H1 (cell line): ENCODE data around the gene HTATIP2. TPM values are rescaled to one million over a fixed set of nuclear protein-coding genes. Genes with fewer than 3 reads are reported as not detected.

Experiments
- BCL11A ChIP-seq, 2 experiments: IDR thresholded peaks; one replicate each; pipeline ENCODE4 v1.6.1; 2011; ENCODE audit warnings: low read depth in 2 of 2, low read length in 2 of 2, mild to moderate bottlenecking in 2 of 2
- BRCA1 ChIP-seq: IDR thresholded peaks from 2 replicates; pipeline ENCODE4 v1.6.1; 2012; ENCODE audit warnings: low read depth, low read length, improper control_type of control experiment
- CBX5 ChIP-seq: fragments of 300-800, 300-1000 bp; sonication (generic); IDR thresholded peaks from 2 replicates; pipeline ENCODE4 v1.7.1; 2016; ENCODE audit warnings: antibody characterized with exemption, low read length, low read depth
- CTBP2 ChIP-seq: IDR thresholded peaks from 2 replicates; pipeline ENCODE4 v1.7.0; 2011; ENCODE audit warnings: borderline replicate concordance, mild to moderate bottlenecking, moderate library complexity, mixed read lengths, low read length; ENCODE audit not compliant: insufficient read depth, insufficient read length
- EZH2 ChIP-seq: fragments of 200-600 bp; sonication (generic); IDR thresholded peaks from 2 replicates; pipeline ENCODE4 v1.7.1; 2012; ENCODE audit warnings: low read depth, mild to moderate bottlenecking, moderate library complexity, low read length, inconsistent platforms; ENCODE audit not compliant: severe bottlenecking
- JUN ChIP-seq: IDR thresholded peaks from 2 replicates; pipeline ENCODE4 v1.6.1; 2011; ENCODE audit warnings: low read depth, mild to moderate bottlenecking, improper control_type of control experiment, low read length
- JUND ChIP-seq: IDR thresholded peaks from 2 replicates; pipeline ENCODE4 v1.6.1; 2011; ENCODE audit warnings: mild to moderate bottlenecking, improper control_type of control experiment, low read length
- KDM5A ChIP-seq: fragments of 200-600 bp; IDR thresholded peaks from 2 replicates; pipeline ENCODE4 v1.7.1; 2012; ENCODE audit warnings: mild to moderate bottlenecking, low read length, inconsistent platforms, mixed read lengths
- NRF1 ChIP-seq: IDR thresholded peaks from 2 replicates; pipeline ENCODE4 v1.6.1; 2011; ENCODE audit warnings: mild to moderate bottlenecking, low read depth, low read length, improper control_type of control experiment
- PHF8 ChIP-seq: fragments of 200-600 bp; sonication (generic); conservative IDR thresholded peaks from 2 replicates; pipeline ENCODE4 v1.7.1; 2012; ENCODE audit warnings: low read depth, mild to moderate bottlenecking, inconsistent platforms, low read length, moderate library complexity
- POU5F1 ChIP-seq: IDR thresholded peaks from 2 replicates; pipeline ENCODE4 v1.6.1; 2011; ENCODE audit warnings: low read depth, mild to moderate bottlenecking, low read length, moderate library complexity
- RAD21 ChIP-seq, 2 experiments: IDR thresholded peaks in 1 of 2; conservative IDR thresholded peaks in 1 of 2; 2 replicates each; pipeline ENCODE4 v1.6.1; 2011; ENCODE audit warnings: low read depth in 2 of 2, low read length in 2 of 2, improper control_type of control experiment in 1 of 2, inconsistent platforms in 1 of 2, mild to moderate bottlenecking in 1 of 2, moderate library complexity in 1 of 2
- RBBP5 ChIP-seq: IDR thresholded peaks from 2 replicates; pipeline ENCODE4 v1.7.1; 2012; ENCODE audit warnings: low read depth, mild to moderate bottlenecking, inconsistent platforms, low read length, moderate library complexity, borderline replicate concordance
- RNF2 ChIP-seq: fragments of 200-900, 300-1000 bp; sonication (generic); IDR thresholded peaks from 2 replicates; pipeline ENCODE4 v1.7.1; 2016; ENCODE audit warnings: borderline replicate concordance, low read depth, mild to moderate bottlenecking, antibody characterized with exemption, low read length; ENCODE audit not compliant: poor library complexity, severe bottlenecking; ENCODE audit errors: missing control alignments
- RXRA ChIP-seq: IDR thresholded peaks from 2 replicates; pipeline ENCODE4 v1.6.1; 2011; ENCODE audit warnings: low read depth, mild to moderate bottlenecking, low read length, moderate library complexity; ENCODE audit not compliant: insufficient read depth
- SP1 ChIP-seq: IDR thresholded peaks from 2 replicates; pipeline ENCODE4 v1.6.1; 2011; ENCODE audit warnings: low read depth, low read length
- SP4 ChIP-seq: IDR thresholded peaks from 2 replicates; pipeline ENCODE4 v1.6.1; 2012; ENCODE audit warnings: low read length, inconsistent platforms
- TAF1 ChIP-seq: IDR thresholded peaks from 2 replicates; pipeline ENCODE4 v1.6.1; 2011; ENCODE audit warnings: mild to moderate bottlenecking, low read depth, low read length
- TCF12 ChIP-seq: IDR thresholded peaks from 2 replicates; pipeline ENCODE4 v1.6.1; 2011; ENCODE audit warnings: low read depth, mild to moderate bottlenecking, low read length
- TEAD4 ChIP-seq: IDR thresholded peaks from 2 replicates; pipeline ENCODE4 v1.6.1; 2012; ENCODE audit warnings: low read depth, low read length, inconsistent platforms, mixed read lengths
- polyA plus RNA-seq, 7 experiments: library from polyadenylated mRNA; depleted of rRNA in 3 of 7; stranded (reverse) in 5 of 7; unstranded in 2 of 7; fragments of >200 nt in 5 of 7; fragments of 200-250 nt in 2 of 7; gene quantifications; 1 replicate in 5 of 7; 2 replicates in 1 of 7; 4 replicates in 1 of 7; pipeline versions ENCODE4 v1.2.1 to v1.2.3, GENCODE V29; 2011 to 2013; ENCODE audit warnings: missing spikeins in 2 of 7, mixed read lengths in 2 of 7
- total RNA-seq: library from RNA; stranded (reverse); fragmentation: NEBNext Ultra II Directional; extraction: Animal tissue kit (Norgen Biotek cat#: 25700); gene quantifications from 2 replicates; pipeline ENCODE4 v1.2.1, GENCODE V29; 2021
- TF ChIP-seq, protein P1 (sequence below): IDR thresholded peaks from 2 replicates; pipeline ENCODE4 v1.6.1; 2011; ENCODE audit warnings: low read length, improper control_type of control experiment
- TF ChIP-seq, protein P2 (sequence below): IDR thresholded peaks from 2 replicates; pipeline ENCODE4 v1.6.1; 2012; ENCODE audit warnings: inconsistent platforms

Gene HTATIP2
- total and polyA plus RNA-seq, 2 of the 8 experiments (the other 6 are each of a cell fraction or from before 2014, with no cell fraction given), result 22.6 to 33.1 TPM

DNA sequence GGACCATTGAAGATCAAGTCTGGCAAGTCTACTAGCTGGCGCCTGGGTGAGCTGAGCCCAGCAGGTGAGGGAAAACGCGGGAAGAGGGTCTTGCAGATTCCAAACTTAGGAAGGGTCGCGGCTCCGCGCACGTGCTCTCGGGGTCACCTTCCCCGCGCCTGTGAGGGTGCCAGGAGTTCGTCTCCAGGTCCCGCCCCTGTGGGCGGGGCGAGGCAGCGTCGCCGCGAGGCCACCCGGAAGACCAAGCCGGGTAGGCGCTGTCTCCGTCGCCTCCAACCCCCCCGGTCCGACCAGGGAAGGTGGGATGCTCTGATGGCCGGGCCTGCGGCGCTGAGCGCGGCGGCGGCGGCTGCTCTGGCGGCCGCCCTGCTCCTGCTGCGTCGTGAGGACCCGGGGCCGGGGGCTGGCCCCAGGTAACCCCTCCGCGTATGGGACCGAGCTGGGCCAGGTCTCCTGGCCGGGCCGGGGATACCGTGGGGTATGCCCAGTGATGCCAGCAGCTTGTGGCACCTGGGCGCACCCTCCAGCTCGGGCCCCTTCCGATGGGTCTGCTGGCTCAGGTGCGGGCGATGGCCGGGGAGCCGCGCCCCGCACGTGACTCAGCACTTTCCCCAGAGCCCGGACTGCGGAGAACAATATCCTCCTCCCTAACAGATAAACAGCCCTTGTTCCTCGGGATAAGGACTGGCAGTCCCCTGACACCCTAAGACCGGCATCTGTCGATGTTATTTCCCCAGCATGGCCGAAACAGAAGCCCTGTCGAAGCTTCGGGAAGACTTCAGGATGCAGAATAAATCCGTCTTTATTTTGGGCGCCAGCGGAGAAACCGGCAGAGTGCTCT, at the start of gene HTATIP2 (continued):
- TF ChIP-seq, protein P1, sequence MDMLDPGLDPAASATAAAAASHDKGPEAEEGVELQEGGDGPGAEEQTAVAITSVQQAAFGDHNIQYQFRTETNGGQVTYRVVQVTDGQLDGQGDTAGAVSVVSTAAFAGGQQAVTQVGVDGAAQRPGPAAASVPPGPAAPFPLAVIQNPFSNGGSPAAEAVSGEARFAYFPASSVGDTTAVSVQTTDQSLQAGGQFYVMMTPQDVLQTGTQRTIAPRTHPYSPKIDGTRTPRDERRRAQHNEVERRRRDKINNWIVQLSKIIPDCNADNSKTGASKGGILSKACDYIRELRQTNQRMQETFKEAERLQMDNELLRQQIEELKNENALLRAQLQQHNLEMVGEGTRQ, result peak; percentile 66
- TF ChIP-seq PHF8, result peak; percentile 69; the same call in 1 of the 2 replicates
- peak; percentile 77; the same call in 1 of the 2 replicates for TF ChIP-seq RBBP5
- TF ChIP-seq TCF12, result no peak
- peak; percentile 62 for TF ChIP-seq TAF1
- no peak for TF ChIP-seq RAD21 (IDR thresholded peaks at IDR 0.05 in 1 of 2, conservative IDR thresholded peaks at IDR 0.05 in 1 of 2; ENCODE audit: low read depth in 2 of 2, low read length in 2 of 2)
- peak; percentile 42 for TF ChIP-seq EZH2
- TF ChIP-seq CTBP2, result peak; percentile 68
- TF ChIP-seq POU5F1, result no peak
- TF ChIP-seq JUND, result peak; percentile 4; the same call in 1 of the 2 replicates
- TF ChIP-seq KDM5A, result no peak
- no peak for TF ChIP-seq SP1
- TF ChIP-seq CBX5, result no peak
- TF ChIP-seq TEAD4, result peak; percentile 51; the same call in 1 of the 2 replicates
- TF ChIP-seq BRCA1, result no peak
- no peak for TF ChIP-seq JUN
- TF ChIP-seq, protein P2, sequence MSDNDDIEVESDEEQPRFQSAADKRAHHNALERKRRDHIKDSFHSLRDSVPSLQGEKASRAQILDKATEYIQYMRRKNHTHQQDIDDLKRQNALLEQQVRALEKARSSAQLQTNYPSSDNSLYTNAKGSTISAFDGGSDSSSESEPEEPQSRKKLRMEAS, result peak; percentile 99
- TF ChIP-seq BCL11A (IDR thresholded peaks at IDR 0.05; ENCODE audit: low read depth in 2 of 2, low read length in 2 of 2), result no peak
- no peak for TF ChIP-seq NRF1
- TF ChIP-seq RNF2, result no peak
- peak; percentile 20; the same call in 1 of the 2 replicates for TF ChIP-seq SP4
- no peak for TF ChIP-seq RXRA
